HG02870 (cell line): ENCODE results near the gene MDN1.
"Not testable (repeated sequence)": the region's sequence is repeated elsewhere in the genome, so short reads cannot be mapped to it uniquely, and the experiment has no call there.

Experiments
- ATAC-seq: cut with Tn5 transposase; IDR thresholded peaks from one replicate; pipeline ENCODE4 v1.9.1; 2021; ENCODE audit warnings: mild to moderate bottlenecking, moderate library complexity; ENCODE audit not compliant: unreplicated experiment

MDN1 gene

DNA sequence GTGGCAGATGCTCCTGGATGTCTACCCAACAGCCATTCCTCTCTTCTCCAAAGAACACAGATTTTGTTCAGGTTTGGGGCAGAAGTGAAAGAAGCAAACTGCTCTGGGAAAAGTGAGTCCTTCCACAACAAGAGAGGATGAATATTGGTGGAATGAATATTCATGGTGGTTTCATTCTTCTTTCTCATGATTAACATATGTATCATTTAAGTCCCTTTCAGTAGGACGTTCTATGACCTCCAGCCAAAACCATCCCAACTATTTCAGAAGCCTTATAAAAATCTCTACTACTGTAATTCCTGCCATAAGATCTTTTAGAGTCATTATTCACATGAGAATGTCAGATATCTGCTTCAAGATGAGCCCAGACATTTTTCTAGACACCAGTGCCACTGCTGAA is 44.4 kb downstream of the MDN1 start:
- ATAC-seq: no peak

DNA sequence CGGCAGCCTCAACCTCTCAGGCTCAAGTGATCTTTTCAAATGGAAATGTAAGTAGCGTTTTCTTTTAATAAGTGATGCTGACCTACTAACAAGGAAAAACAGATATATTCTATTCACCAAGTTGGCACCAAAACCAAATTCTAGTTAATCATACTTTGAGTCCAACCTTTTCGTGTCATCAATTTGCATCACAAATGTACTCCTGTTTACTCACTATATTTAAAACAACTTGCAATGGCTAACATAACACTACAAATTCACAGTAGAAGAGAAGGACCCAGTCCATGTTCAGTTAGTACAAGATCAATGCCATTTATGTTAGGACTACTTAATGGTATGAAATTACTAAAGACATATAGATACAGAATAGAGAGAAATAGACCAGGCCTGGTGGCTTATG is 50.0 kb downstream of the MDN1 start:
- ATAC-seq: no peak

DNA sequence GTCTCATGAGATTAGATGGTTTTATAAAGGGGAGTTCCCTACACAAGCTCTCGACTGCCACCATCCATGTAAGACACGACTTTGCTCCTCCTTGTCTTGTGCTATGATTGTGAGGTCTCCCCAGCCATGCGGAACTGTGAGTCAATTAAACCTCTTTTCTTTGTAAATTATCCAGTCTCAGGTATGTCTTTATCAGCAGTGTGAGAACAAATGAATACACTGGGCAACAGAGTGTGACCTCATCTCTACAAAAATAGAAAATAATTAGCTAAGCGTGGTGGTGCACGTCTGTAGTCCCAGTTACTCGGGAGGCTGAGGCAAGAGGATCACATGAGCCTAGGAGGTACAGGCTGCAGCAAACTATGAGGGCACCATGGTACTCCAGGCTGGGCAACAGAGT is 51.3 kb downstream of the MDN1 start:
- no peak for ATAC-seq

DNA sequence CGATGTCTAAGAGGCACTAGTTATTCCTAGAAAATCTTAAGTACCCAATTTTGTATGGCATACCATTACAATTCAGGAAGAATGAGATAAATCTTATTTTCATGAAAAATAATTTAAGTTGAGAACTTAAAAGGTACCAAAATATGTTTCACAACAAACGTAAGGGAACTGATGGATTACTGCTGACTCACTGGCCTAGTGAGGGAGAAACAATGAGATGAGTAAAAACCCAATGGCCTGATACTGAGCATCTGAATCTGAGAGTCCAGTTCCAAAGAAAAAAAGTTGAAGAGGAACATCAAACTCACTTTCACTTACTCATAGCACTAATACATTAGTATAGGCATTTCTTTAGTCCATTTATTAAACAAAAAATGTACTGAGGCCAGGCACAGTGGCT is 56.0 kb downstream of the MDN1 start:
- no peak for ATAC-seq

DNA sequence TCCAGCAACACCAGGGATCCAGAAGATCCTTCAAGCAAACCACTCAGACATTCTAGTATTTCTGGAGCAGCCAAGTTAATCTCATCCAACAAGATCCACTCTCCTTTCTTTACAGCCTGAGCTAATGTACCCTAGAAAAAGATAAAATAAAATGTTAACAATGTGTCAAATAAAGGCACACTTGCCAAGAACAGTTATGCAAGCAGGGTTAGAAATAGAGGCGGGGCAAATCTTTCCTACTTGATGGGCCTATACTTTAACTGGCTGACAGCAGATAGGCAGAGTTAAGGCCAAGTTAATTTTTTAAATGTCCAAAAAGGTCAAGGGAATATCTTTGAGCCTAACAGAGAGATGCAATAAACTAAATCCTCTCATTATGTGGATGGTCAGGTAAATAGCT is 60.8 kb downstream of the MDN1 start:
- ATAC-seq: no peak

DNA sequence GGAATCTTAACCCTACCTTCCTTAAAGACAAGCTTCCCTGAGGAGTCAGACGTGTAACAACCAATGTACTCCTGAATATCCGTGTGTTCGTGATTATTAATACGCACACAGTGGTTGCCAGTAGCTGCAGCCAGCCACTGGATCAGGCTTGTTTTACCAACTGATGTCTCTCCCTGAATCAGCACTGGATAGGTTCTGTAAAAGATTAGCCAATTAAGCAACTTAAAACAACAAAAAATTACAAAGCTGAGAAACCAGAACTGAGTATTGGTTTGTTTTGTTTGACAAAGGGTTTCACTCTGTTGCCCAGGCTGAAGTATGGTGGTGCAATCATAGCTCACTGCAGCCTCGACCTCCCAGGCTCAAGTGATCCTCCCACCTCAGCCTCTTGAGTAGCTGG is 69.3 kb downstream of the MDN1 start:
- no peak for ATAC-seq

DNA sequence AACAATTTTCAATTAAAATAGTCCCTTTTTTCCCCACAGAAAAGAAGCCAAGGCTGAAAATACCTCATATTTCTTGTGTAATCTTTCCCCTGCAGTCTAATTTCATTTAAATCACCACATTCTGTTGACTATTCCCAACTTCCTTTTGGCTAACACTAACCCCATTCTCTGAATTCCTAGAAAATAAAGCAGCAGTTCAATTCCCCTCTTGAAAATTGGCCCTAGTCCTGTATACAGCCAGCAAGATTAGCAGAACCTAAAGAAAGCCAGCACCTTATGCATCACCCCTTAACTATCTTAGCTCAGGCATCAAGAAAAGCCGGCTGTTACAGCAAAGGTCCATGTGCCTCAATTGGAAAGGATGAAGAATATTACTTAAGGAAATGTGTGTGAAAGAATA is 69.7 kb downstream of the MDN1 start:
- no peak for ATAC-seq

DNA sequence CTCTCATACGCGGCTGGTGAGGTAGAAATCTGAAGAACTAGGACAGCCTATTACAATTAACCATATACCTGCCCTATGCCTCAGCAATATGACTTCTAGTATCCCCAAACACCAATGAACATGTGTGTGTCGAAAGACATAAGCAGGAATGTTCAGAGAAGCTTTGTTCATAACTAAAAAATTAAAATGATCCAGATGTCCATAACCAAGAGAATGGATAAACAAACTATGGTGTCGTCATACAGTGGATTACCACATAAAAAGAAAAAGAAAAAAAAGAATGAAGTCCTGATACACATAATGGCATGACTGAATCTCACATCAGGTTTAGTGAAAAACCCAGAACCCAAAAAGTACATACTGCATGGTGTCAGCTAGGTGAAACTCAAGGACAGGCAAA is 73.9 kb downstream of the MDN1 start:
- no peak for ATAC-seq

DNA sequence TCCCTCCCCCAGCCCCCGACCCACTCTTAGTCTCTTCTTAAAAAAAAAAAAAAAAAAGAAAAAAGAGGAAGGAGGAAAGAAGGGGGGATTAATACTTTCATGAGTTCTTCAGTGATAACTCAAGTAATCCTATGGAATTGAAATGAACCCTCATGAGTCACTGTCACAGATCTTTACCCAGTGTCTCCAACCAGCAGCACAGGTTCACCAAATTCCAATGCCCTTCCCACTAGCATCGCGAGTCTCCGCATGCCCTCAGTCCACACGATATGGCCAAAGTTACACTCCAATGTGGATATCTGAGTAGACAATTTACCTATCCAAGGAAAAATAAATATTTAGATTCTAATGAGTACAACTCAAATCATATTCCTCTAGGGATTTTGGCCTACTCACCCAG is 74.5 kb downstream of the MDN1 start:
- ATAC-seq: no peak

DNA sequence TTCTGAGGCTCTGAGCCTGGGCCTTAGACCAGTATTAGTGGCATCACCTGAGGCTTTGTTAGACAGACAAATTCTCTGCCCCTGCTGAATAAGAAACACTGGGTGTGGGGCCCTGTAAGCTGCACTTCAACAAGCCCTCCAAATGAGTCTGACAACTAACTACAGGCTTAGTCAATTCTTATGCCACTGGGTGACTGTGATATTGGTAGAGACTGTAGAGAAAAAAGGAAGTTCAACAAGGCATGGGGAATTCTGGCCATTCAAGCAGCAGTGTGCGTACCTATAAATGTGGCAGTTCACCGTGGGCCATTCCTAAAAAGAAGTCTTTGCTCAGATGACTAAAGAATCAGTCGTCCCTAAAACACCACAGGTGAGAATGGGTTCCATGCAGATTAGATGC is 82.7 kb downstream of the MDN1 start:
- ATAC-seq: no peak

DNA sequence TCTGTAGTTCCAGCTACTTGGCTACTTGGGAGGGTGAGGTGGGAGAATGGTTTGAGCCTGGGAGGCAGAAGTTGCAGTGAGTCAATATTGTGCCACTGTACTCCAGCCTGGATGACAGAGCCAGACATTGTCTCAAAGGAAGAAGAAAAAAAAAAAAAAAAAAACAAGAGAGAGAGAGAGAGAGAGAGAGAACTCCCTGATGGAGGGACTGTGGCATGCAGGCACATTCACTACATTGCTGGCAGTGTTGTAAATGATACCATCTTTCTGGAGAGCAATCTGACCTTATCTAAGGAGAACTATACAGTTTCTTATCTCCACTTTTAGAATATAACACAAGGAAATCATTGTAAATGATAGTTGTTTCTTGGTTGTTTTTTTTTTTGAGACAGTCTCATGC is 85.1 kb downstream of the MDN1 start:
- ATAC-seq: no peak

DNA sequence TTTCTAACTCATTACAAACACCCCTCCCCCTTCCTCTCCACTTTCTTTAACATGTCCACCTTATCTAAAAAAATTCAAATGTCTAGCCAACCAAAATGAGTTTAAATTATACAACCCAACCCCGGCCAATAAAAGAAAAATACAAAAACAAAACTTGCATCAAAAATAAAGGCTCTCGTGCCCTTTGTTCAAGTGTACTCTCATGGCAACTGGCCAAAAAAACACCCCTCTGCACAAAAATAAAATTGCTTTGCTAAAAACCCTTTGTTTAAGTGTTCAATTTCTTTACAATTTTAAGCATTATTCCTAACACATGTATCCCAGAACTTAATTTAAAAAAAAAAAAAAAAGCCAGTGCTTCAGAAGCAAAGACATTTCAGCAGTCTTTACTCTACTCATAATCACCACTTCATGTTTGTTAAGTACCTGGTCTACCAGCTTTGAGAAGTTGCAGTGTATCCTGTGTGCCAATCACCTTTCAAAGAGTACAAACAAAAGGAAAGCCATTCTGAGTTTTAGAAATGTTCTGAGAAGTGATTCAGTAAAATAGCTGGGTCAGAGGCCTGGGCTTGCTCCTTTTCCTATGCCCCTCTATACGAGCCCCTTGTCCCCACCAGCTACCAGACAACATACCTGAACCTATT is 87.5 kb downstream of the MDN1 start:
- no peak for ATAC-seq

DNA sequence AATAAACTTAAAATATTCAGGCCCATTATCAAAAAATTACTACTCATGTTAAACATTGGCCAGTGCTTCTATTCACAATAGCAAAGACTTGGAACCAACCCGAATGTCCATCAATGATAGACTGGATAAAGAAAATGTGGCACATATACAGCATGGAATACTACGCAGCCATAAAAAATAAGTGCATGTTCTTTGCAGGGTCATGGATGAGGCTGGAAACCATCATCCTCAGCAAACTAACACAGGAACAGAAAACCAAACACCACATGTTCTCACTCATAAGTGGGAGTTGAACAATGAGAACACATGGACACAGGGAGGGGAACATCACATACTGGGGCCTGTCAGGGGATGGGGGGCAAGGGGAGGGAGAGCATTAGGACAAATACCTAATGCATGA is 88.3 kb downstream of the MDN1 start:
- not testable (repeated sequence) for ATAC-seq

DNA sequence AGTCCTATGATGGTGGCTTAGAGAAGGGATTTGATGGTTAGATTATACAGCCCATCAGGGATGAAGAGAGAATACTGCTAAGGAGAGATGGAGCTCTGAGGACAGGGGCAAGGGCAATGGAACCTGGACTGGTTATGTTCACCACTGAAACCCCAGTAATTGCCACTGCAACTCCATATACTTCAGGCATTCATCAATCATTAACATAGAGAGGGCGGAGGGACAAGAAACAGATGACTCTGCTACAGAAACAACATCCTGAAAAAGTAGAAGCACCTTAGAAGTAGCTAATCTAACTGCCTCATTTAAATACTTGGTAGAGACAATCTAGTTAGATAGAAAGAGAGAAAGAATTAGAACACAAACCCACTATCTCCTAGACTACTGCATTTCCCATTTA is 89.8 kb downstream of the MDN1 start:
- ATAC-seq: no peak

DNA sequence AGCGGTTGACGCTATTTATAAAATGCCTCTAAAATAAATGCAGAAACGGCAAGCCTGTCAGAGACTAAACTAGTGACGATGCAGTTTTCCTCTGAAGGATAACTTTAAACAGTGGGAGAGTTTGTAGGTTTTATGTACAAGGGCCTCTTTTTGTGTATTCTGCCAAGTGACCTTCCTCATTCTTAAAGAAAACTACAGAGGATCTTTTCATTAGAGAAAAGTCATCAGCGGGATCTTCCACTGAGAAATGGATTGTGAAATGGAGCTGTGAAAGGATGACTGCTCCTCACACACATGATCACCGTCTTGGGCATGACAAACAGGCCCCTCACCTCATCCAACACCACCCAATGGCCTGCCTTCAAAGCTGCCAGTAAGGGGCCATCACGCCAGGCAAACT is 92.1 kb downstream of the MDN1 start:
- no peak for ATAC-seq

DNA sequence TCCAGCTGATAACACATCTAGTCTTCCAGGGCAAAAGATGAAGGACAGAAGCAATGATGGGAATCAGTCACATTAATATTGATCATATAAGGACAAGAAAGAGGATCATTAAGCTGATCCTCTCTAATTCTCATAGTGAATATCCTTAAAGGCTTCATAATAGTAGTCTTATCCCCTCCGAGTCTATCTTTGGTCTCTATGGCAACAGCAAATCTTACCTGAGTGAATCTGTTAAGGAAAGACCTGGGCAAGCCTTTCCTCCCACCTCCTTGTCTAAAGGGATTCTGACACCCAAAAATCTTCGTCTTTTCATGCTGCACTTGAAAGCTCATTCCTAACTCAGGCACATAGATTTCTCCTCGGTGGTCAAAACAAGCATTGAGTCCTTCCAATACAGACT is 94.6 kb downstream of the MDN1 start:
- ATAC-seq: no peak

DNA sequence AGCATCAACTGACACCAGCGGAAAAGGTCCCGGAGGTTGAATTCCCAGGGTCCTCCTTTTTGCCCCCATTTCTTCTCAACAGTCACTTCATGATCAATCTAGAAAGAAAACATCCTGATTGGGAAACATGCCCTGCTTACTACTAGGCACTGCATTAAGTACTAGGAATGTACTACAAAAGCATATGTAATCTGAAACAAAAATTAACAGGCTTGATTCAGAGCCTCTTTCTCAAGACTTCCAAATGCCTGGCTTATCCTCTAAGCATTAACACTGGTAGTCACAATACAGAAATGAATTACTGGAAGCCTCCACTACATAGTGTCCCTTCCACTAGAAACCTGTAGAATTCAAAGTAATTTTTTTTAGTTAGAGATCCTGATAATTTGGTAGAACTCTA is 96.5 kb downstream of the MDN1 start:
- no peak for ATAC-seq

DNA sequence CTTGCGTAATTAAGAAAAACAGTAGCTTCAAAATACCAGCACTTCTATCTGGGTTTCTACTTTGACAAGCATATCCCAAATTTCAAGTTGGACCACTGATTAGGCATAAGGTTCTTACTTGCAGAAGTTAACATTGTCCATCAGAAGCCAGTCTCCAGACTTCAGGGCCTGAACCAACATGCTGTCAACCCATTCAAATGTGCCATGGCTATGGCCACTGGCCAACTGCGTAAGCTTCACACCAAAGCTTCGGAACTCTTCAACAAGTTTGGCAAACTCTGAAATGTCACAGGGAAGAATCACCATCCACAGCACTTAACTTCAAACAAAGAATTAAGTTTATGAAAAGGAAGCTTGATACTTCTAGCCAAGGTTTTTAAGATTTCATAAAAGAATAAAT is 103.1 kb downstream of the MDN1 start:
- no peak for ATAC-seq

DNA sequence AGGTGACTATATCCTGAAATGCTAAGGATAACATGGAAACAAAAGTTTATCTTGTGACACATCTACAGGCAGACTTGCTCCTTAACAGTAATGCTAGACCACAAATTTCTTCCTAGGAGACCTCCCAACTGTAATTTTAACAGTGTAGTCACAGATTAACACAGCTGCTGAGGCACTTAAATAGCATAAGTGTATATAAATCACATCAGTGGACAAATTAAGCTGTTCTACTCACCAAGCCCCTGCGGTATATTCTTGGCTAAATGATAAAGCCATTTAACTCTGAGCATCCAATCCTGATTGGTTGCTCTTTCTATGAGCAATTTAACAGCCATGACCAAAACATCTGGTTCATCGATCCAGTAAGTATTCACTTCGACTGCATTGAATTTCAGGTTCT is 107.8 kb downstream of the MDN1 start:
- no peak for ATAC-seq

DNA sequence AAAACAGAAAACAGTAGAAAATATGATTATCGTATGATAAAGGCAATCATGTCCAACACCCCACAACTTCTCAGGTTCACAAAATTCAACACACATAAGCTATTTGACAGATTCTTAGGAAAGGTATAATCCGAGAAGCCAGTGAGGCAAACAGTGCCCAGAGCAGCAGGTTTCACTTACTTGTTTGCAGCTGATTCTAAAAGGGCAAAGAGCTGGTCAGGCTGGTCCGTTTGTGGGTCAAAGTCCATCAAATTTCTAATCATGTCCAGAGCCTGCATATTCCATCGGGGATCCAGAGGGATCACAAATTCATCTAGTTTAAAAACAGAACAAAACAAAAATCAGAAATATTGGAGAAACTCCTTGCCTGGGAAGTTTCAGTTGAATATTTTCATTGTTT is 111.3 kb downstream of the MDN1 start:
- no peak for ATAC-seq

DNA sequence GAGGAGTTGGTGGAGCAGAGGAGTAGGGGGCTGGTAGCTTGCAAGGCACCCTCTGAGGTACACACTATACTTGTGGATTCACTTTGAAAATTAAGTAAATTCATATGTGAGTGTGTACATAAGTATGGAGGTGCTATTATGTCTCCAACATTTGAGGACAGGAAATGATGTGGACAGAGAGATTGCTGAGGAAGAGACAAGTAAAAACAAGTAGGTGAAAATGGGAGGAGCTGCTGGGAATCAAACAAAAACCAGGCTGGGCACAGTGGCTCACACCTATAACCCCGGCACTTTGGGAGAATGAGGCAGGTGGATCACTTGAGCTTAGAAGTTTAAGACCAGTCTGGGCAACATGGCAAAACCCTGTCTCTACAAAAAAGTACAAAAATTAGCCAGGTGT is 111.8 kb downstream of the MDN1 start:
- ATAC-seq: no peak

DNA sequence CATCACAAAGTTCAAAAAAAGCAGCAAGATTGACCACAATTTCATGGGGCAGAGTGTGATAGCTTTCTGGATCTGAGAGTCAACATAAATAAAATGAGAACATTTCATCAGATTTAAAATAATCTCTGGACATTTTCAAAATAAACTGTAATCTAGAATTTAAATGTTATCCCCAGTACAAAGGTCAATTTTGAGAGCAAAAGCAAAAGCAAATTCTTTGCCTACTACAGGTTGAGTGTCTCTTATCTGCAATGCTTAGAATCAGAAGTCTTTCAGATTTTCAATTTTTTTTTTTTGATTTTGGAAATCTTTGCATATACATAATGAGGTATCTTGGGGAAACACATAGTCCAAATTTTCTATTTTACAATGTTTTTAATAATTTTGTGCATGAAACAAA is 113.5 kb downstream of the MDN1 start:
- no peak for ATAC-seq

DNA sequence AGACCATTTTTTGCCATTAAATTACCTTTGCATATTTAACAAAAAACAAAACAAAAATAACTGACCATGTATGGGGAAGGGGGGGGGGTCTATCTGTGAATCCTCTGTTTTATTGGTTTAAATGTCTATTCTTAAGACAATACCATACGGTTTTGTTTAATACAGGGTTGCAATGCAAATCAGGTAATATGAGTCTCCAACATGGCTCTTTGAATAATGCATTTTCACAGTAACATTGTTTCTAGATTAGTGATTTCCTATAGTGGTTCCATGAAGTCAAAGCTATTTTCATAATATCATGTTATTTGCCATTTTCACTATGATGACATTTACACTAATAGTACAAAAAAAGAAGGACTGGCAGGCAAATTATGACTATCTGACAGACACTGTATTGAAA is 116.3 kb downstream of the MDN1 start:
- ATAC-seq: no peak

DNA sequence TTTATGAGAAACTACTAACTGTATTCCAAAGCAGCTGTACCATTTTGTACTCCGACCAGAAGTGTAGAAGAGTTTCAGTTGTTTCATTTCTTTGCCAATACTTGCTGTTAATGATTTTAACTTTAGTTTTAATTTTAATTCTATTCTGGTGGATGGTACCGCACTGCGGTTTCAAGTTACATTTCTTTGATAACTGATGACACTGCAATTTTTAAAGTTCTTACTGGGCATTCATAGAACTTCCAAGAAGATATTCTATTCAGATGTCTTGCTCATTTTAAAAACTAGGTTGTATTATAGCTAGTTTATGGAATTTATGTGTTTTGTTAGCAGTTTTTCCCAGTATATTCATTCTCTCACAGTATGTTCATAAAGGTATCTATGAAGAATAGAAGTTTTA is 117.2 kb downstream of the MDN1 start:
- ATAC-seq: no peak
